ENCODE measurements around the gene EPC1. TPM values are rescaled to one million over a fixed set of nuclear protein-coding genes. Genes with fewer than 3 reads are reported as not detected.

EPC1 gene
- total RNA-seq, 1 donor from 2014 or later, result 36.0 TPM

DNA sequence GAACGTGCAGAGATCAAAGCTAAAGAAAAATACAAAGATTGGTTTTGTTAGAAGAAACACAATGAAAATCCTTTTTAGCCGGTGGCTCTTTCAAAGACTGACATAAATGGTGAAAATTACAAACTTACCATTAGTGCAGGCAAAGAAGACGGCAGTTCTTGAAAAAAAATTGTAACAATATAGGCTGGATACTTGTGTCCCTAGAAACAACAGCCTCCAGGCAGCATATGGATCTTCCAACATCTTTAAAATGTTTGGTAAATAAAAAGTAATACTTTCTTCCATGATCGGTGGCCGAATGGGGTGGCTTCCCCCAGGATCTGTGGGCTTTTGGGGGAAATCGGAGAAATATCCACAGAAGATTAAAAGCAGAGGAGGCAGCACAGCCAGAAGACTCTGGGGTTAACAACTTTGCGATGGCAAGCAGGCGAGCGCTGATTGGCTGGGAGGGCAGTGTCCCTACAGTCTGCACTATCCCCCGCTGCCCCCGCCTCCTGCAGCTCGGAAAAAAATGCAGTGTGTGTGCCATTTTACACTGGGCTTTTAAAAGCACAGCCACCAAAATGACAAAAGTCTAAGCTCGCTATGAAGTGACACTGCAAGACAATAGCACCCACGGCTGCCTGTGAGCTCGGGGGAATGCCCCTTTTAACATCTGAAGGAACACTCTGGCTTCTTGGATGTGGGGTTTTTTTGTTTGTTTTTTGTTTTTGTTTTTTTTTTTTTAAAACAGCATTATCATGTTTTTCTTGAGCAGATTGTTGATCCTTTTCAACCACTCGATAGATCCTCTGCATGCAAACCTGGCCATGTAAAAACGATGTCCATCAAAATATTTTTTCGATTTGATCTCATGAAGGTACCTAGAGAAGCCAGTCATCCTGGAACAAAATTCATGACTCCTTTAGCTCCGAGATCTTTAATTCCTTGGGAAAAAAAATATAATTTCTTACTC is 31.7 kb upstream of the EPC1 start:
- TF ChIP-seq, protein P1, sequence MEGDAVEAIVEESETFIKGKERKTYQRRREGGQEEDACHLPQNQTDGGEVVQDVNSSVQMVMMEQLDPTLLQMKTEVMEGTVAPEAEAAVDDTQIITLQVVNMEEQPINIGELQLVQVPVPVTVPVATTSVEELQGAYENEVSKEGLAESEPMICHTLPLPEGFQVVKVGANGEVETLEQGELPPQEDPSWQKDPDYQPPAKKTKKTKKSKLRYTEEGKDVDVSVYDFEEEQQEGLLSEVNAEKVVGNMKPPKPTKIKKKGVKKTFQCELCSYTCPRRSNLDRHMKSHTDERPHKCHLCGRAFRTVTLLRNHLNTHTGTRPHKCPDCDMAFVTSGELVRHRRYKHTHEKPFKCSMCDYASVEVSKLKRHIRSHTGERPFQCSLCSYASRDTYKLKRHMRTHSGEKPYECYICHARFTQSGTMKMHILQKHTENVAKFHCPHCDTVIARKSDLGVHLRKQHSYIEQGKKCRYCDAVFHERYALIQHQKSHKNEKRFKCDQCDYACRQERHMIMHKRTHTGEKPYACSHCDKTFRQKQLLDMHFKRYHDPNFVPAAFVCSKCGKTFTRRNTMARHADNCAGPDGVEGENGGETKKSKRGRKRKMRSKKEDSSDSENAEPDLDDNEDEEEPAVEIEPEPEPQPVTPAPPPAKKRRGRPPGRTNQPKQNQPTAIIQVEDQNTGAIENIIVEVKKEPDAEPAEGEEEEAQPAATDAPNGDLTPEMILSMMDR (IDR thresholded peaks at IDR 0.05), result no peak
- H3K27ac ChIP-seq, result peak overlapping the region; percentile 86
- peak; percentile 94 for DNase-seq

DNA sequence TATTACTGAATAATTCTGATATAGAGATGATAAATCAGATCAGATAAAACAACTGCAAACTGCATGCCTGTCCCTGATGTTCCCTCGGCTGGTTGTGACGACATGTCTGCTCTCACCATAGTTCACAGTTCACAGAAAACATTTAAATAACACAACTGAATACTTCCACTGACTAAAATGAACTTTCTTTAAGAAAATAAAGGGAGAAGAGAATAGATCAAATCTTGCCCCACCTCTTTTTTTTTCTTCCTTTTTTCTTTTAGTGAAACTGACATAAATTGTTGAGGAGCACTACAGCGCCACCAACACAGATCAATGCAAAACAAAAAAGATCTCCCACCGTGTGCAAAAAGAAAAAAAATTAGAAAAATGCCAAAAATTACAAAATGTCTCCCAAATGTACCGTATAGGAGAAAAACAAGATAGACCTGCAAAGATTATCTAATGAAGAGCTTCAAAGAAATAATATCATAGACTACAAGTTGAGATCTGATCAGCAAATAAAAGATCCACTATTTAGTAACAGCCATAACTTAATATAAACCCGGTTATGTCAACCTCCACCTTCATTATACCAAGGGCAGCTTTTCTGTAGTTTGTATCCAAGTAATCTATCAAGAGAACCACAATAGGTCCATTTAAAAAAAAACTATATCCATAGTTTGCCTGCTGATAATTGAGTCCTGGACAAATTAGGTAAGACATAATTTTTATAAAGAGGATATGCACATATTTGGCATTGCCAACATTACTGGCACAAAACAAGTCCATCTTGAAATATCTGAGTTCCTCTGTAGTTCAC is 30.7 kb upstream of the EPC1 start:
- DNase-seq, result no peak
- Histone ChIP-seq H3K4me1 (peaks cover 15% of the 10 kb centered on the region), H3K36me3 (no peaks in the 10 kb centered on the region), H3K9me3 (no peaks in the 10 kb centered on the region), H3K4me3 (peak overlapping the region; percentile 77), H3K27me3 (no peaks in the 10 kb centered on the region), H3K27ac (peak overlapping the region; percentile 86)
- ATAC-seq, result peak; percentile 14
- TF ChIP-seq, protein P1 (IDR thresholded peaks at IDR 0.05), result peak; percentile 47
- intact Hi-C loops (cut with DNase I), result no loop called here

More for the DNA sequence above, 31.7 kb upstream of the EPC1 start:
- intact Hi-C loops (cut with DNase I), result no loop called here
- Histone ChIP-seq H3K27me3 (no peaks in the 10 kb centered on the region), H3K4me3 (peak overlapping the region; percentile 77), H3K9me3 (no peaks in the 10 kb centered on the region), H3K36me3 (no peaks in the 10 kb centered on the region), H3K4me1 (peaks cover 15% of the 10 kb centered on the region)
- peak; percentile 99 for ATAC-seq

DNA sequence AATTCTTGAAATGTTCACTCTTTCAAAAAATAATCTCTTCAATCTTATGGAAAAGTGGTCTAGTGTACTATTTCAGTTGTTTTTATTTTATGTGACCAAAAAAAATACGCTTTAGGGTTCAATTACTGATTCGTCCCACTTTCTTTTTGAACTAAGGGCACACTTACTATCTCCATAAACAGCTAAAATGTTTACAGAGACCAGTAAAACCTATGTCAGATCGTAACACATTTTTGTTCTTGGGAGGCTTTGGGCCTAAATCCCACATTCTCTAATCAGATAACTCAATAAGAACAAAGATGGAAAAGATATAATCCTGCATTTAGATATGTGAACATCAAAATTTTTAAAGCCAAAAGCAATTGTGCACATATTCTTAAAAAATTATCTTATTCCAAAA is 29.8 kb upstream of the EPC1 start:
- no peaks in the 10 kb centered on the region for H3K27me3 ChIP-seq
- TF ChIP-seq, protein P1 (IDR thresholded peaks at IDR 0.05), result no peak
- no peaks in the 10 kb centered on the region for H3K9me3 ChIP-seq
- no peak for DNase-seq
- H3K36me3 ChIP-seq, result no peaks in the 10 kb centered on the region
- no peak for ATAC-seq
- intact Hi-C loops (cut with DNase I), result no loop called here
- peaks cover 15% of the 10 kb centered on the region for H3K4me1 ChIP-seq
- H3K4me3 ChIP-seq, result peak overlapping the region; percentile 77
- peak overlapping the region; percentile 86 for H3K27ac ChIP-seq

DNA sequence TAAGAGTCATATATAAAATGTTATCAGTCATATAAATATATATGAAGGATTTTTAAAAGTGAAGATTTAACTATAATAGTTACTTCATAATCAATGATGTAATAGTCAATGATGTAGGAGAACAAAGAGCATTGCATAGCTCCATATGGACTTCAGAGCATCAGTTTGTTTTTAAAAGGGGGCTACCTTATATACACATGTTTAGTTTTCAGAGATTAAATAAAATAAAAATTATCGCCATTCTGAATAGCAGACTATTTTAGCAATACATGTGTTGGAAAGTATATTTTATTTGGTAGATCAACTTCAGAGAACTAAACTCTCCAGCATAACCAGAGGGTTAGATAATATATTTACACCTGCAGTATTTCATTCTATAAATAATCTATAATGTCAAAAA is 29.1 kb upstream of the EPC1 start:
- Histone ChIP-seq H3K27me3 (no peaks in the 10 kb centered on the region), H3K9me3 (no peaks in the 10 kb centered on the region), H3K4me1 (peaks cover 20% of the 10 kb centered on the region), H3K4me3 (peak overlapping the region; percentile 77), H3K27ac (no peak overlapping the region), H3K36me3 (no peaks in the 10 kb centered on the region)
- TF ChIP-seq, protein P1 (IDR thresholded peaks at IDR 0.05), result no peak
- no peak for DNase-seq
- intact Hi-C loops (cut with DNase I), result no loop called here
- no peak for ATAC-seq

DNA sequence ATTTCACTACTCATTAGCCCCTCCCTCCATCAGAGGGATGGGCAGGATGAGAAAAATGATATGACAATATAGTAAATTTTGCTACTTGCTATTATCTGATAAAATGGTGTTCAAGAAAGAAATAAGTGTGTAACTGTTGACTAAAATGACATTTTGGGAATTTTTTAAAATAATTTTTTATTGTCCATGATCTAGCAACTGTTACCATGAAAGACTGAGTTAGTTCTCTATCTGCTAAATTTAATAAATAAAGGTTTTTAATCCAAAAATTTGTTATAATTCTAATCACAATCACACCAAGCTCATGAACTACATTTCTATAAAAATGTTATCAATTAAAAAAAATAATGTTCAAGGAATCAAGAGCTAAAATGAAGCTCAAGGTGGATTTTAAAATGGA is 28.7 kb upstream of the EPC1 start:
- no peak for DNase-seq
- no peaks in the 10 kb centered on the region for H3K27me3 ChIP-seq
- peaks cover 24% of the 10 kb centered on the region for H3K4me1 ChIP-seq
- no peak overlapping the region for H3K27ac ChIP-seq
- TF ChIP-seq, protein P1 (IDR thresholded peaks at IDR 0.05), result no peak
- H3K9me3 ChIP-seq, result no peaks in the 10 kb centered on the region
- H3K4me3 ChIP-seq, result peak overlapping the region; percentile 77
- no peak for ATAC-seq
- H3K36me3 ChIP-seq, result no peaks in the 10 kb centered on the region
- intact Hi-C loops (cut with DNase I), result no loop called here

Measured in upper lobe of right lung (tissue), 1 donor.